GM19328 (cell line): ENCODE measurements around the gene RNASEH2A.
"Not testable (repeated sequence)": the region's sequence is repeated elsewhere in the genome, so short reads cannot be mapped to it uniquely, and the experiment has no call there.

ENCODE experiments used
- ATAC-seq: cut with Tn5 transposase; IDR thresholded peaks from one replicate; pipeline ENCODE4 v1.9.1; 2021; ENCODE audit warnings: mild to moderate bottlenecking, moderate library complexity; ENCODE audit not compliant: unreplicated experiment

Gene RNASEH2A

DNA sequence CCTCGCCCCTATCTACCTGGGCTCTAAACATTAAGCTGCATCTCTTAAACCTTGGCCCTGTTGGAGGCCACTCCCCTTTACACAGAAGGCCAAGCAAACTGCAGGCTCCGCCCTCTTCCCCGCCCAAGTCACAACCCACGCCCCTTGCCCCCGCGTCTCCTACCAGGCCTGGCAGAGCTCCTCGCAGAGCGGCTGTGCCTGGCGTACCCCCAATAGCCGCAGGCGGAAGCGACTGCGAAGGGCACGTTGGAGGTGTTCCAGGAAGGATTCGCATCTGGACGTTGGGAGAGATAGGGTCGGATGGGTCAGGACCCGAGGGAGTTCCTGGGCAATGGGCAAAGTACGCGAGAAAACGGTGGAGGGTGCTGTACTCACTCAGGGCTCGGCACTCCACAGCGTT is 22.1 kb downstream of the RNASEH2A start:
- no peak for ATAC-seq

DNA sequence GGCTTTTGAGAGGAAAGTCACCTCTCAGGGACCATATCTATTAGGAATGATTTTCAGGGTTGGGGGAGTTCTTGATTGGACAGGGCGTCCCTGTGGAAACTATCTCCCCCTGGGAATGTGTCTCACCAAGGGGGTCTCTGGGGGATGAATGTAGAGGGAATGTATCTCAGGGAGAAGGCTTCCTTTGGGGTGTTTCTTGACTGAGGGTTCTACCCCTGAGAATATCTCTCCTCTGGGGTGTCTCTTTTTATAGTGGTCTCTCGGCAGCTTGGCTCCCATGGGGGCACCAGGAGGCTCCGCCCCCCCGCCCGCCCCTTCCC is 27.0 kb downstream of the RNASEH2A start:
- no peak for ATAC-seq

DNA sequence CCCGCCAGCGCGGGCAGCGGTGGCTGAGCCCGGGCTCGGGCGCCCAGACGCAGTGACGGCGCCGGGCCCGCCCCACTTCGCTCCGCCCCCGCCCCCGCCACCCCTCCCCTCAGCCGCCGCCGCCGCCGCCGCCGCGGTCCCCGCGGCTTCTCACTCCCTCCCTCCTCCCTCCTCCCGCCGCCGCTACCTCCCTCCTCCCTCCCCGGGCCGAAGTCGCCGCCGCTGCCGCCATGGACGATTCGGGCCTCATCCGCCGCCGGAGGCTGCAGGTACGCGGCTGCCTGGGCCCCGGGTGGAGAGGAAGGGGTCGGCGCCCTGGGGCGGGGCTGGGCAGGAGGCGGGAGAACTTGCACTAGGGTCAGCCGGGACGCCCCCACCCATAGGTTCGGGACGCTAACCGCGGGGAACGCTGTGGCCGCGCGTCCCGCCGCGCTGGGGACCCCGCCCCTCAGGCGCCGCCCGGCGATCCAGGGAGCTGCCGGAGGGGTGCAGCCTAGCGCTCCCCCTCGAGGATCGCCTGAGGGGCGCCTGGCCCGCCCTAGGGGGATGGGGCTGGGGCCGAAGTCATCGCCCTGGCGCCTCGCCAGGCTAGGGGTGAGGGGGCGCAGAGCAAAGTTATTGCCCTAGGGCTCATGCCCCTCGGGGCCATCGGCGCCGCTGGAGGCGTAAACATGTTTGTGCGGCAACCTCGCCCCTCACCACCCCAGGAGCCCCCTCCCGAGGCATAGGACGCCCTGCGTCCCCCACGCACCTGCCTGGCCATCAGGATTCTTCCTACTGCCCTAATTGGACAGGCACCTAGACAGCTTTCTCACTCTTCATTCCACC is 27.6 kb downstream of the RNASEH2A start:
- no peak for ATAC-seq

DNA sequence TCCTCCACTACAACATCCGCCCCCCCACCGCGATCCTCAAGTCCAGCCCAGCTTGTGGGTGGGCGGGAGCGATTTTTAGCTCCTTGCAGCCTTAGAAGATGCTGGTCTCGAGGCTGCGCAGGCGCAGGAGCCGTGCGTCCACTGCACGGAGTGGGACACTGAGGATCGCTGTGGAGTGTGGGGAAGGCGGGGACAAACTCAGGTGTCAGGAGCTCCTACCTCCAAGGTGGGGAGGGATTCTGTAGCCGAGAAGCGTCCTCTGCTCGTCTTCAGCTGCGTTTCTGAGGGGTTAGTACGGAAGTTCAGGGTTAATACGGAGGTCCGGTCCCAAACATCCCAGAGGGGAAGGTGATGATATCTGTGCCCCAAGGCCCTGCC is 28.2 kb downstream of the RNASEH2A start, which contains the start of gene RTBDN:
Gene RTBDN, minus strand, starts transcription at position 14 of the 378 bp plus-strand sequence. CDS start 4,600 bp downstream, outside the sequence.
- ATAC-seq = no peak

DNA sequence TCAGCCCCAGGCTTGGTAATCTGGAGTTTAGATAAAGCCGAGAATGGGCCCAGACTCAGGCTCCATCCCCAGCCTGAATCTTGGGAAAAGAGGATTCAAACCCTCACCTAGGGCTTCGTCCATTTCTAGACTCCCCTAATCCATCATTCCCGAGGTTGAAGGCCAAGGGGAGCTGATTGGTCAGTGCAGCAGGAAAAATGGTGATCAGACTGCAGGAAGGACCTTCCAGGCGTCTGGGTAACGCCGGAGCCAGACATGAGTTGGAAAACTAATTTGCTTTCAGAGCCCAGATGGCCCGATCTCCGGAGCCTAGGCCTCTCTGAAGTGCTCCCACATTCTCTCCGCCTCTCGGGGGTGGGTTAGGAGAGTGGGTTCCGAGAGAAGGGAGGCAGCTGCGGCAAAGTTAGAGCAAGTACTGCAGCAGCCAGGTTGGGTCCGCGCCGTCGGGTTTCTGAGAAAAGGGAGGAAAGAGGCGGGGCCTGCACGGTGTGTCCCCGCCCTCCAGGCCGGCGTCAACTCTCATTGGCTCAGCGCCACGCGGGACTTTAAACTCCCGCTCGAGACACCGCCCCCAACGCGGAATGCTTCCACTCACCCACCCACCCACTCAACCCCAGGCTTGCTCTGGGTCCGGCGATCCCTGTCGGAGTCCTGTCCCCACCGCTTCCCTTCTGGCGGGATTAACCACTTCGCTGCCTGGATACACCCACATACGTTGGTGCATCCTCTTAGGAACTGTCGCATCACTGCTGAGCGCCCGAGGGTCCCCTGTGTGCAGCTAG is 28.8 kb downstream of the RNASEH2A start:
- ATAC-seq = no peak

DNA sequence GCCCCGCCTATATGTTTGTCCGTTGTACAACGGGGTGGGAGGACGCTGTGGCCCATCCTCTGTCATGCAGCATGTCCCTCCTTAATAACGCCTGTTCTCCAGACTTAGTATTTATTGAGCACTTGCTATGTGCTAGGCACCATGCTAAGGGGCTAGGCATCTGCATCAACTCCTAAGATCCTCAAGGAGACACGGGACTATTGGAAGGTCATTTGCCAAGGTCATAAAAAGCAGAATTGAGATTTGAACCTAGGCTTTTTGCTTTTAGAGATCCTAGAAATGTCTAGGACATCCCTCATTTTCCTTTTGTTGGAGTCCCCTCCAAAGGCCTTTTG is 30.1 kb downstream of the RNASEH2A start:
- no peak for ATAC-seq

DNA sequence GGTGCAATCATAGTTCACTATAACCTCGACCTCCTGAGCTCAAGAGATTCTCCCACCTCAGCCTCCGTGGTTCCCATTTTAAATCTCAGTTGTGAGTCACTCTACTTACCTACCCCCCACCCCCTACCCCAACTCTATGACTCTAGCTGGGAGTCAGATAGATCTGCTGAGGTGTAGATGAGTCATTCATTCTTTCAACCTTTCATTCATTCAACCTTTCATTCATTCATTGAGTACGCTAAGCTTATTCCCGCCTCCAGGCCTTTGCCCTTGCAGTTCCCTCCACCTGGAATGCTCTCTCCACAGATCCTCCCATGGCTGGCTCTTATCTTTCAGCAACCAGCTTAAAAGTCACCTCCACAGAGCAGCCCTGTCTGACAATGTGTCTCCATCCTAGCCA is 30.8 kb downstream of the RNASEH2A start:
- ATAC-seq = no peak

DNA sequence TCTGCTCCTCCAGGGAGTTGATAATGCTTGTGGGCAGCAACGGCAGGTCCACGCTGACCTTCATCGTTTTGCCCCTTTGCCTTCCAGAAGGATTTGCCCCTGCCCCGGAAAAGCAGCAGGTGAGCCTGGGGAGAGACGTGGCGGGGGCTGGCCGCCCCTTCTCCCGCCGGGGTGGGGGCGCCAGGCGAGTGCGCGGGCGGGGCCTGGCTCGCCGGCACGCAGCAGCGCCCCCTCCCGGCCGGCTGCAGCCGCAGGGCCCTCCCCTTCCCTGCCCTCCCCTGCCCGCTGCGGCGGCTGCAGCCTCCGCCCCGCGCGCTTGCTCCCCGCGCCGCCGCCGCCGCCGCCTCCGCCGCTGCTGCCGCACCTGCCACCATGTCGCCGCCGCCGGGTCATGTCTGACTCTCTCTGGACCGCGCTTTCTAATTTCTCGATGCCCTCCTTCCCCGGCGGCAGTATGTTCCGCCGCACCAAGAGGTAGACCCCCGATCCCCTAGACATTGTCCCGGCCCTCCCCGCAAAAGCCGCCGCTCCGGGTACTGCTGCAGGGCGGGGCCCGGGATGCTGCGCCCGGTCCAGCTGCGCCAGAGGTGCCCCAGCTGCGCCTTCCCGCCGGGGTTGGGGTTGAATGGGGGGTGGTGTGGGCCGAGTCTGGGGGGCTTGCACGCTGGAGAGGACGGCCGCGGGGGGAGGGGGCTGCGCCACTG is 31.9 kb downstream of the RNASEH2A start, which contains the start of gene MAST1:
Gene MAST1, plus strand, starts transcription at position 334 of the 704 bp plus-strand sequence. Its CDS starts 58 bp downstream, at position 392.
- ATAC-seq = no peak

DNA sequence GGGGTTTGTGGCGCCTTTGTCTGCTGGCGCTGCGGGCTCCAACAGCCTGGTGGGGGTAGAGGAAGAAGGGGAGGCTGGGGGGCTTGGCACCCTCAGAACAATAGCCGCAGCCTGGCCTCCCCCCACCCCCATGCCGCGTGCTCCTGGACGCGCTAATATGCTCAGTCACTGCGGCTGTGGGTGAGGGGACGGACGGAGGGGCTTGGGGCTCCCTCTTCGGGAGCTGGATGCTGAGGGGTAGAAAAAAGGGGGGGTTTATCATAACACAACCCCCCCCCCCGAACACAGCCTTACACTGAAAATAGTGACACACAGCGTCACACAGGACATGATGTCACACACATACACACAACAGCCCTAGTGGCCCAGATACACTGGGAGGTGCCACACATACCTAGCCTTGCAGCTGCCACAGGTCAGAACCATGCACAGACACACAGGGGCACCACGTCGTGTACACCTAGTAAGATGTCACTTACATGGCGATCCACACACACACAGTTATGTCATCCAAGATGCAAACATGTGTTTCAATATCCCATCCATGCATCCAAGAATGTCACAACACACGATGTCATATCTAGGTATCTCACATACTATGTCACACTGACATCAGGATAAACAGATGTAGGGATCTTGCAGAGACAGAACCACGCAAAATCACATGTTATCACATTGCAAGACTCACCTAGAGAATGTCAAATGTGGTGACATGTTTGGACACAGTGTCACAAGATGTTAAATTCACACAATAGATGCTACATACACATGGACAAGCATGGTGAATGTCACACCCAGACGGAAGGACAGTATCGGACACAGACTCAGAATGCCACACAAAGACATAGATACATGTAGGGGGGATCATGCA is 32.7 kb downstream of the RNASEH2A start:
- no peak for ATAC-seq

DNA sequence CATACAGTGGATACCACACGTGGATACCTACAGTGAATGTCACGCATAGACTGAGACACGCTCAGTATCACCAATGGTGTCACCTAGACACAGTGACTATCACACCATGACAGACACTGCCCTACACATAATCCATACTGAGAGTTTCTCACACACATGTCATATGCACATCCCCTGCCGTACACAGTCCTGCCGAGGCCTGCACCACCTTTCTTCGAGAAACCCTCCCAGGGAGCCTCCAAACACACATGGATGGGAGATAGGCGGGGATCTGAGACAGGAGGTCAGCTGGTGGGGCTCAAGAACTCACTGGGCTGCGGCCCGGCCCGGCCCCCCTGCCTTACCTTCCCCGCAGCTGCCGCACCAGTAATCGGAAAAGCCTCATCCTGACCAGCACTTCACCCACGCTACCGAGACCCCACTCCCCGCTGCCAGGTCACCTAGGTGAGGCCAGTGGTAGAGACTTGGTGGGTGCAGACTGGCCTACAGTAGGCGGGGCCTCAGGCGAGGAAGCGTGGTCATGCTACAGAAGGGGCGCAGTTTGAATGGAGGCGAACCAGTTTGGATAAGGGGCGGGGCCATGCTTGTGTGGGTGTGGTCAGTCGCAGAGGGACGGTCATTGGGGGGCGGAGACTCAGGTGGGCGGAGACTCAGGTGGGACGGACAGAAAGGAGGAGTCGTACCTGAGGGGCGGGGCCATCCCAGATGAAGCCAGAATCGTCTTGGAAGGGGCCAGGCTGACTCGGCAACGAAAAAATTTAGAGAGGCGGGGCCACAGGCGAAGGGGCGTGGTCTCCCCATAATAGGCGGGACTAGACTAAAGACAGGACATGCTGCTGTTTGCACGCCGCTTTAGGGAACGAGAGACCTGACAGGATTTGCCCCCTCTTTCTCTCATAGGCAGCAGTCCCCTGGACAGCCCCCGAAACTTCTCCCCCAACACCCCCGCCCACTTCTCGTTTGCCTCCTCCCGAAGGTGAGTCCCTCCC is 34.0 kb downstream of the RNASEH2A start:
- no peak for ATAC-seq

DNA sequence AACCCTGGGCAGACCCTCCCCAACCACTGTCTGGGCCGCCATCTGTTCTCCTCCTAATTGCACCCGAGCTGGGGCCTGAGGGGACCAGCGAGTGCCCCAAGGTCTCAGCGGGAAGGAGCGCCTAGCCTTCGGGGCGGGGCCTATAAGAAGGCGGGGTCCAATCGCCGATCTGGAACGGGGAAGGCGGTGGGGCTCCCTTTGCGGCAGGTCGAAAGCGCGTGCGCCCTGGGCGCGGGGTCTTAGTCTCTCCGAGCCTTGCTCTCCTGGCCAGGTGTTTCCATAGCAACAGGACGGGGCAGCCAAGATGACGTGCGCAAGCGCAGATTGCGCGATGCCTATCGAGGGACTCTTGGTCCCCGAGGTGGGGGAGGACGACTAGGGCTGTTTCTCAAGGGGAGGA is 34.7 kb downstream of the RNASEH2A start:
- no peak for ATAC-seq

DNA sequence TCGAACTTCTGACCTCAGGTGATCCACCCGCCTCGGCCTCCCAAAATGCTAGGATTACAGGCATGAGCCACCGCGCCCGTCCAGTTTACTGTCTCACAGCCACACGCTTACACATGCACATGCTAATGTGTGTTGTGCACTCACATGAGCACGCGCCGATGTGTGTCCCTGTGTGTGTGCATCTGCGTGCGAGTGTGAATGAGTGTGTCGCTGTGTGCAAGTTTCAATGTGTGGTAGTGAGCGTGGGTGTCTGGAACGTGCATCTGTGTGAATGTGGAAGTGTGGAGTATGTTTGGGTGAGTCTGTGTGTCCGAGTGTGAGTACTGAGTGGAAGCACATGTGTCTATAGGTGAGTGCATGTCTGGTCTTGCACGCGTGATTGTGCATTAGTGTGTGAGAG is 36.1 kb downstream of the RNASEH2A start:
- ATAC-seq = no peak

DNA sequence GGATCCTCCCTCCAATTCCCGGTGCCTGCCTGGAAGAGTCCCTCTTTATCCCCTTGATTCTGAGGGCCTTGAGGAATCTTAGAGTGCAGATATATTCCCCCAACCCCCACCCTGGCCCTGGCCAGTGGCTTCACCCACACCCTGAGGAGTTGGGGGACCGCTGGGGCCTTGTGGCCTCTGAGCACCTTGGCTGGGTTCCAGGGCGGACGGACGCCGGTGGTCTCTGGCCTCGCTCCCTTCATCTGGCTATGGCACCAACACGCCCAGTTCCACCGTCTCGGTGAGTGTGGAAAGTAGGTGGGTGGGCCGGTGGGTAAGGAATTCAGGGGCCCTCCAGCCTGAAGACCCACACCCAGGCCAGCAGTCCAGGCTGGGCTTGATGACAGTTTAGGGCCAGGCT is 36.9 kb downstream of the RNASEH2A start:
- no peak for ATAC-seq

DNA sequence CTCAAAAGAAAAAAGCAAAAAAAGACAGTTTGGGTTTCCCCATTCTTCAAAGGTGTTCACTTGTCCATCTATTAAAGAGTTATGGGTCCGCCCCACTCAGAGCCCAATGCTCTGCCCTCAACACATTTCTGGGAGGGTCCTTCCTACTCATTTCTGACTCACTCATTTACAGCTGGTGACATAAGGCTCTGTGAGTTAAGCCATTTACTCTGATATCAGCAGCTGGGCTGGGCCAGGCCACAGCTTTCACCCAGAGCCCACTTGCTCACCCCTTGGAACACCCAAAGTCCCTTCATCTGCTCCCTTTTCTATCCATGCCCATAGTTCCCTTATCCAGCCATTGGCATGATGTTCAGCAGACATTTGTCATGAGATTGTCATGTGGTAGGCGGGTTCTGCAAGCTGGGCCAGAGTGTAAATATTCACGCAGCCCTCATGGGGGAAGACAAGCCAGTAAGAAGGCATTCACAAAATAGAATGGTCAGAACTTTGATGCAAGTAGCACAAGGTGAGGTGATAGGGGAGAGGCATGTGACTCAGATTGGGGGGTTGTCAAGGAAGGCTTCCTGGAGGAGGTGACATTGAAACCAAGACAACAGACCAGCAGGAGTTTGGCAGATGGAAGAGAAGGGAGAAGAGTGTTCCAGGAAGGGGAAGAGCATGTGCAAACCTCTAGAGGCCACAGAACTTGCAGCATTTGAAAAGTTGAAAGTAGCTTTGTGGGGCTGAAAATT is 37.8 kb downstream of the RNASEH2A start:
- ATAC-seq = no peak

DNA sequence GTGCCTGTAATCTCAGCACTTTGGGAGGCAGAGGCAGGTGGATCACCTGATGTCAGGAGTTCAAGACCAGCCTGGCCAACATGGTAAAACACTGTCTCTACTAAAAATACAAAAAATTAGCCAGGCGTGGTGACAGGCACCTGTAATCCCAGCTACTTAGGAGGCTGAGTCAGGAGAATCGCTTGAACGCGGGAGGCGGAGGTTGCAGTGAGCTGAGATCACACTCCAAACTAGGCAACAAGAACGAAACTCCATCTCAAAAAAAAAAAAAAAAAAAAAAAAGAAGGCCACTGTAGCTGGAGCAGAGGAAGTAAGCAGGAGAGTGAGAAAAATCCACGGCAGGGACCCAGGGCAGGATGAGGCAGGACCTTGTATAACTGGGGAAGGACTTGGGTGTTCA is 40.2 kb downstream of the RNASEH2A start:
- not testable (repeated sequence) for ATAC-seq

DNA sequence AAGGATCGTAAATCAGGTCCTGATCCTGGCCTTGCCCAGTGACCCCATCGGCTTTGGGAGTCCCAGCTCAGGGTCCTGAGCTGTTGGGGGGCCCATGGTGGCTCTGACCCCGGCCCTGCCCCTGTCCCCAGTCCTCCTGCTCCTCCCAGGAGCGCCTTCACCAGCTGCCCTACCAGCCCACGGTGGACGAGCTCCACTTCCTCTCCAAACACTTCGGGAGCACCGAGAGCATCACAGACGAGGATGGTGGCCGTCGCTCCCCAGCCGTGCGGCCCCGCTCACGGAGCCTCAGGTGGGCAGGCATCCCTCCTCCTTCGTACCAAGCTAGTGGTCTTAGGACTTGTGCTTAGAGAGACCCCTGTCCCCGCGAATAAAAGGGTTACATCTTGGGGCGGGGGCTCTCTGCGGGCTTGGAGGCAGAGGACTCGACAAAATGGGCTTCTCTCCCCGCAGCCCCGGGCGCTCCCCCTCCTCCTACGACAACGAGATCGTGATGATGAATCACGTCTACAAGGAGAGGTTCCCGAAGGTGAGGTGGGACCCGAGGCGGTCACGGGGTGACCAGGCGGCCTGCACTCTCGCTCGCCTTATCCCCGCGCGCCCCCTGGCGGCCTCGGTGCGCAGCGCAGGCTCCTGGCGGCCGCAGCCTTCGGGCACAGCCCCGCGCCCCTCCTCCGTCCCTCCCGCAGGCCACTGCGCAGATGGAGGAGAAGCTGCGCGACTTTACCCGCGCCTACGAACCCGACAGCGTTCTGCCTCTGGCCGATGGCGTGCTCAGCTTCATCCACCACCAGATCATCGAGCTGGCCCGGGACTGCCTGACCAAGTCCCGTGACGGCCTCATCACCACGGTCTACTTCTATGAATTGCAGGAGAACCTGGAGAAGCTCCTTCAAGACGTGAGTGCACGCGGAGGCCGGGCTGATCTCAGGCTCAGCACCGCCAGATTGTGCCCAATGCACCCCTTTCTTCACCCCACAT is 41.1 kb downstream of the RNASEH2A start:
- ATAC-seq = no peak

DNA sequence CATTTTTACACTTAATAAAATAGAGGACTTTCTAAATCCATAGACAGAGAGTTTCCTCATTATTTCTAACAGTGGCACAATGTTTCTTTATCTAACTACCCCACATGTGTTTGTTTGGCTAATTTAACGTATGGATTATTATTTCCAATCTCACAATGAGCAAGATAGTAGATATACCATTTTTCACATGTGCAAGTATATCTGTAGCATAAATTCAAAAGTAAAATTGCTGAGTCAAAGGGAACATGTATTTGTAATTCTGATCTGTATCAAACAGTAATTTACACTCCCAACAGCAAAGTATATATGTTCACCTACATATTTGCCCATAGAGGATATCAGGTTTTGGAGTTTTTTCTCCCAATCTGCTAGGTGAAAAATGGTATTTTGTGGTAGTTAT is 50.3 kb downstream of the RNASEH2A start:
- ATAC-seq = no peak
